ENCODE measurements around the gene FAM222B.

DNA sequence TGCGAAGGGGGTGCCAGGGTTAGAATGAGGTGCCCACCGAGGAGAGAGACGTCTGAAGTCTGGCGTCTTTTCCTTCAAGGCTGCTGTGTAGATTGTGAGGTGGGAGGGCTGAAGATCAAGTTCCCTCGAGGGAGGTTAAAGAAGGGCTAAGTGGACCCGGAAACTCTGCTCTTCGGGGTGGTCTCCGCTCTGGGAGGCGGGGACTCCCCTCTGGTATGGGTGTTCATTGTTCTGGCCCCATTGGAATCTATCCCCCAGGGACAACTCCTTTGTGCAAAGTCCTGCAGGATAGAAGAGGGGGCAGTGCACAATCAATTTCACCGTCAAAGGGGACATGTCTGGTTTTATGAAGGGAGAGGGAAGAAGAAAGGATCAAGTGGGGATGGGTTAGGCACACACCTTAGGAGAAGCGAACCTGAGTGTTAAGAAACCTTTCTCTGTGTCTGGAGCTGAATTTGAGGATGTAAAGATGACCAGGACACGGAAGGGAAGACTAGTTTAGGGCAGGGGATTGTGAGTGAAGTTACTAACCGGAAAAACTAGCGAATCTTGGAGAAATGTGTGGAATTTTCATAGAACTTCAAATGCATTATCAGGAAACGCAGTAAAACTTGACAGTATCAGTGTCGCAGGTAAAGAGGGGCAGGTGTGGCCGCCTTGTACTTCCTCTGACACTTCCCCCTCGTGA, 124.1 kb downstream of the FAM222B start:
- TF ChIP-seq, protein P1, sequence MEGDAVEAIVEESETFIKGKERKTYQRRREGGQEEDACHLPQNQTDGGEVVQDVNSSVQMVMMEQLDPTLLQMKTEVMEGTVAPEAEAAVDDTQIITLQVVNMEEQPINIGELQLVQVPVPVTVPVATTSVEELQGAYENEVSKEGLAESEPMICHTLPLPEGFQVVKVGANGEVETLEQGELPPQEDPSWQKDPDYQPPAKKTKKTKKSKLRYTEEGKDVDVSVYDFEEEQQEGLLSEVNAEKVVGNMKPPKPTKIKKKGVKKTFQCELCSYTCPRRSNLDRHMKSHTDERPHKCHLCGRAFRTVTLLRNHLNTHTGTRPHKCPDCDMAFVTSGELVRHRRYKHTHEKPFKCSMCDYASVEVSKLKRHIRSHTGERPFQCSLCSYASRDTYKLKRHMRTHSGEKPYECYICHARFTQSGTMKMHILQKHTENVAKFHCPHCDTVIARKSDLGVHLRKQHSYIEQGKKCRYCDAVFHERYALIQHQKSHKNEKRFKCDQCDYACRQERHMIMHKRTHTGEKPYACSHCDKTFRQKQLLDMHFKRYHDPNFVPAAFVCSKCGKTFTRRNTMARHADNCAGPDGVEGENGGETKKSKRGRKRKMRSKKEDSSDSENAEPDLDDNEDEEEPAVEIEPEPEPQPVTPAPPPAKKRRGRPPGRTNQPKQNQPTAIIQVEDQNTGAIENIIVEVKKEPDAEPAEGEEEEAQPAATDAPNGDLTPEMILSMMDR (optimal IDR thresholded peaks at IDR 0.05 in 1 of 3, IDR thresholded peaks at IDR 0.05 in 1 of 3, conservative IDR thresholded peaks at IDR 0.05 in 1 of 3; ENCODE audit: extremely low read depth in 1 of 3, insufficient read depth in 2 of 3, low read length in 3 of 3), result no peak
- TF ChIP-seq EZH2 (IDR thresholded peaks at IDR 0.05; ENCODE audit: low read length), result no peak
